PC-9 (cell line): ENCODE results near the gene DOCK1. TPM values are rescaled to one million over a fixed set of nuclear protein-coding genes. Genes with fewer than 3 reads are reported as not detected.

Experiments used
- Bru-seq: library from RNA; stranded (reverse); fragments of 400-500 nt; gene quantifications from one replicate; lab custom pipeline; 2021; lab: Mats Ljungman, UMichigan
- BruChase-seq, 2 experiments: library from RNA; stranded (reverse); fragments of 400-500 nt; gene quantifications; one replicate each; lab custom pipeline; 2021; lab: Mats Ljungman, UMichigan
- BruUV-seq: library from RNA; stranded (reverse); fragments of 400-500 nt; replicated peaks from 2 replicates; lab custom pipeline; 2021; lab: Mats Ljungman, UMichigan
- CTCF ChIA-PET: fragments of 300-600 bp; sonication (Branson Sonifier 250); formaldehyde crosslinking; loops from one replicate; lab custom pipeline; 2022; ENCODE audit warnings: antibody characterized with exemption; lab: Charles Lee
- POLR2A ChIA-PET: fragments of 300-600 bp; sonication (Branson Sonifier 250); formaldehyde crosslinking; loops from one replicate; lab custom pipeline; 2022; ENCODE audit warnings: antibody characterized with exemption; ENCODE audit not compliant: unreplicated experiment; lab: Charles Lee
- DNase-seq, 2 experiments: peaks; one replicate each; pipeline versions ENCODE4 v3.0.0 to v3.0.0-alpha.2; 2015 to 2022; ENCODE audit warnings: mixed read lengths in 1 of 2
- H2AFZ ChIP-seq: fragments of 200-600 bp; sonication (generic); 2 replicates; pipeline ENCODE4 v1.8.1; 2017; ENCODE audit warnings: antibody characterized with exemption
- H3F3A ChIP-seq: fragments of 200-600 bp; sonication (generic); 2 replicates; pipeline ENCODE4 v1.8.1; 2017; ENCODE audit warnings: antibody characterized with exemption, mild to moderate bottlenecking, low read depth; ENCODE audit not compliant: insufficient read depth
- H3K27ac ChIP-seq: fragments of 200-600 bp; sonication (generic); 2 replicates; pipeline ENCODE4 v1.6.1; 2016; ENCODE audit warnings: mixed run types
- H3K27me3 ChIP-seq: fragments of 200-600 bp; sonication (generic); 2 replicates; pipeline ENCODE4 v1.6.1; 2016; ENCODE audit warnings: low read depth, mixed run types; ENCODE audit not compliant: insufficient read depth
- H3K36me3 ChIP-seq: fragments of 200-600 bp; sonication (generic); 2 replicates; pipeline ENCODE4 v1.6.1; 2016; ENCODE audit warnings: low read depth, mixed run types
- H3K4me1 ChIP-seq: fragments of 200-600 bp; sonication (generic); replicated peaks from 2 replicates; pipeline ENCODE4 v1.6.1; 2016; ENCODE audit warnings: mixed run types; ENCODE audit not compliant: insufficient read depth
- H3K4me2 ChIP-seq: fragments of 200-600 bp; sonication (generic); 2 replicates; pipeline ENCODE4 v1.6.1; 2017; ENCODE audit warnings: mixed run types
- H3K4me3 ChIP-seq: fragments of 200-600 bp; sonication (generic); 2 replicates; pipeline ENCODE4 v1.6.1; 2016; ENCODE audit warnings: mixed run types
- H3K79me2 ChIP-seq: fragments of 200-600 bp; sonication (generic); 2 replicates; pipeline ENCODE4 v1.6.1; 2017; ENCODE audit warnings: low read depth, mixed run types
- H3K9me2 ChIP-seq: fragments of 200-600 bp; sonication (generic); 2 replicates; pipeline ENCODE4 v1.8.1; 2017; ENCODE audit warnings: mild to moderate bottlenecking; ENCODE audit not compliant: insufficient read depth
- H3K9me3 ChIP-seq: fragments of 200-600 bp; sonication (generic); 2 replicates; pipeline ENCODE4 v1.8.1; 2016; ENCODE audit warnings: low read depth; ENCODE audit not compliant: insufficient read depth
- H4K20me1 ChIP-seq: fragments of 200-600 bp; sonication (generic); 2 replicates; pipeline ENCODE4 v1.8.1; 2017; ENCODE audit not compliant: insufficient read depth
- CTCF ChIP-seq: fragments of 200-600 bp; sonication (generic); conservative IDR thresholded peaks from 2 replicates; pipeline ENCODE4 v1.6.1; 2017; ENCODE audit warnings: mixed run types, antibody characterized with exemption, mild to moderate bottlenecking, moderate library complexity
- EZH2 ChIP-seq: fragments of 200-600 bp; sonication (generic); IDR thresholded peaks from 2 replicates; pipeline ENCODE4 v1.8.0; 2017; ENCODE audit warnings: antibody characterized with exemption, low read depth
- intact Hi-C: fragments of 100-400 bp; cut with micrococcal nuclease; formaldehyde crosslinking; loops from one replicate; pipeline ENCODE4 v1.10.0; 2022; ENCODE audit not compliant: unreplicated experiment
- long read RNA-seq: library from polyadenylated mRNA; stranded (forward); transcript quantifications from one replicate; pipeline ENCODE4 v2.0.0, GENCODE V29; 2022
- total RNA-seq: library from RNA; stranded (reverse); gene quantifications from 2 replicates; pipeline ENCODE4 v1.2.3, GENCODE V29; 2021

DOCK1 gene
- total RNA-seq (21.4 and 24.8 TPM in 2 replicates), Bru-seq, nascent RNA (percentile 59 among the genes with signal in this experiment), BruChase-seq, experiment 1, labeled RNA remaining after a 2-hour chase (percentile 56 among the genes with signal in this experiment), BruChase-seq, experiment 2, labeled RNA remaining after a 6-hour chase (percentile 61 among the genes with signal in this experiment)
- long read RNA-seq, full-length matches to known transcripts: 5 of 11 reads
- long read RNA-seq, partial matches to known transcripts: 3 of 11 reads
- long read RNA-seq, other reads (novel, unspliced or antisense): 3 of 11 reads

- Histone ChIP-seq H3K79me2 (peaks cover 5% of the 10 kb centered on the region; the same call in 1 of the 2 replicates), H3K27ac (no peak within 1 kb of the TSS), H4K20me1 (no peaks in the 10 kb centered on the region), H3F3A (peaks cover 11% of the 10 kb centered on the region), H3K27me3 (no peaks in the 10 kb centered on the region), H3K9me3 (no peaks in the 10 kb centered on the region), H3K9me2 (no peaks in the 10 kb centered on the region), H3K4me1 (peaks cover 27% of the 10 kb centered on the region), H3K4me2 (peak within 1 kb of the TSS; percentile 80), H3K4me3 (peak within 1 kb of the TSS; percentile 73), H2AFZ (peak within 1 kb of the TSS; percentile 84), H3K36me3 (no peaks in the 10 kb centered on the region)
- intact Hi-C loops: loop anchor here (5.0 to 10.0 kb wide), 3 partner anchors 510 to 1030 kb away; no protein-coding TSS in a partner anchor
- POLR2A ChIA-PET: no interaction called here
- BruUV-seq: no TSS peak
- DNase-seq: peak in 1 of 2 experiments; percentile 52
- CTCF ChIA-PET: no interaction called here
- TF ChIP-seq EZH2 (no peak), CTCF (no peak)
Observed at GRCh38 chr10:126904818-126905701, at the start of gene DOCK1. Gene DOCK1, plus strand, starts transcription at chr10:126905428. Its CDS starts 90 bp downstream, at chr10:126905518.

GRCh38 chr10:126857178-126857806 is 47.9 kb upstream of the DOCK1 start:
- peaks cover 52% of the 10 kb centered on the region for H3K27me3 ChIP-seq
- no peaks in the 10 kb centered on the region for H3F3A ChIP-seq
- no peak for TF ChIP-seq EZH2
- TF ChIP-seq CTCF: no peak
- H3K27ac ChIP-seq: no peak overlapping the region
- H3K9me3 ChIP-seq: no peaks in the 10 kb centered on the region
- no peak for DNase-seq
- ChIA-PET CTCF (no interaction called here), POLR2A (no interaction called here)
- no peaks in the 10 kb centered on the region for H3K9me2 ChIP-seq
- no TSS peak for BruUV-seq
- no peak overlapping the region for H3K4me3 ChIP-seq
- H4K20me1 ChIP-seq: no peaks in the 10 kb centered on the region
- H3K4me2 ChIP-seq: no peak overlapping the region
- H3K36me3 ChIP-seq: no peaks in the 10 kb centered on the region
- no peaks in the 10 kb centered on the region for H3K4me1 ChIP-seq
- intact Hi-C loops: no loop called here
- no peaks in the 10 kb centered on the region for H3K79me2 ChIP-seq
- H2AFZ ChIP-seq: no peak overlapping the region
